ENCODE measurements around the gene LDB1. TPM values are rescaled to one million over a fixed set of nuclear protein-coding genes. Genes with fewer than 3 reads are reported as not detected.

Gene LDB1
- total and polyA plus RNA-seq, 12 donors: 21.9 to 63.8 (median 53.3) TPM

DNA sequence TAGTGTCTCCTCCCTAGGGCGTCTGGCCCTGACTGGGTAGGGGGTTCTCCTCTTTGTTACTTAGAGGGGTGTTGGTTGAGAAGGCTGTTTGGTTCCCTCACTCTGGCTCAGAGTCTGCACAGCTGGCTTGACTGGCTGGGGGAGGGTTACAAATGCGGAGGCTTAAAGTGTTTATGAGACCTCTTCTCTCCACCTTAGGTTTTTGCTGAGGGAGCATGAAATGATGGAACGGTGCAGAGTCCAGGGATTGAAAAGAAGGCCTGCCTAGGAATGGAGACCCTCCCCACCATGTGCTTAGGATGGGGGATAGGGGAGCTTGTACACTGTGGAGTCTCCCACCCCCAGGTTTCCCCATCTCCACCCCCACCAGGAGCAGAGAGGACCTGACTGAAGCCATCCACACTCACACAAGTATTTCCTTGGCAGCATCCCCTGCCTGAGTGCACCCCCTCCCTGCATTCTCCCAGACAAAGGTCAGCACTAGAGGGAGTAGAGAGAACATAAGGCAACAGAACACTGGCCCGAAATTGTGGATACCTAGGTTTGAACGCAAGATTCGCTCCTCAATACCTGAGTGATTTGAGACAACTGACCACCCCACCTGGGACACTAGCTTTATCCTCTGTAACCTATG is 1.7 kb upstream of the LDB1 start:
- no peaks in the 10 kb centered on the region for H3K27me3 ChIP-seq
- H3K36me3 ChIP-seq: no peaks in the 10 kb centered on the region
- peak in 1 of 2 donors; percentile 53 for DNase-seq
- H3K9me3 ChIP-seq: no peaks in the 10 kb centered on the region
- peaks cover 11 to 44% (median 42%) of the 10 kb centered on the region in 9 donors for H3K4me1 ChIP-seq
- intact Hi-C loops (cut with DNase I): no loop called here
- ATAC-seq: peak in 5 of 8 donors; percentile 6 to 22 (median 15)
- 22 to 40% methylated on average over 6 of the region's 6 CpGs for WGBS, 2 donors
- peak overlapping the region in 9 of 10 donors; percentile 62 to 99 (median 89) for H3K4me3 ChIP-seq
- TF ChIP-seq, protein P1, sequence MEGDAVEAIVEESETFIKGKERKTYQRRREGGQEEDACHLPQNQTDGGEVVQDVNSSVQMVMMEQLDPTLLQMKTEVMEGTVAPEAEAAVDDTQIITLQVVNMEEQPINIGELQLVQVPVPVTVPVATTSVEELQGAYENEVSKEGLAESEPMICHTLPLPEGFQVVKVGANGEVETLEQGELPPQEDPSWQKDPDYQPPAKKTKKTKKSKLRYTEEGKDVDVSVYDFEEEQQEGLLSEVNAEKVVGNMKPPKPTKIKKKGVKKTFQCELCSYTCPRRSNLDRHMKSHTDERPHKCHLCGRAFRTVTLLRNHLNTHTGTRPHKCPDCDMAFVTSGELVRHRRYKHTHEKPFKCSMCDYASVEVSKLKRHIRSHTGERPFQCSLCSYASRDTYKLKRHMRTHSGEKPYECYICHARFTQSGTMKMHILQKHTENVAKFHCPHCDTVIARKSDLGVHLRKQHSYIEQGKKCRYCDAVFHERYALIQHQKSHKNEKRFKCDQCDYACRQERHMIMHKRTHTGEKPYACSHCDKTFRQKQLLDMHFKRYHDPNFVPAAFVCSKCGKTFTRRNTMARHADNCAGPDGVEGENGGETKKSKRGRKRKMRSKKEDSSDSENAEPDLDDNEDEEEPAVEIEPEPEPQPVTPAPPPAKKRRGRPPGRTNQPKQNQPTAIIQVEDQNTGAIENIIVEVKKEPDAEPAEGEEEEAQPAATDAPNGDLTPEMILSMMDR (IDR thresholded peaks at IDR 0.05): peak in 5 of 9 donors; percentile 10 to 47 (median 35)
- peak overlapping the region; percentile 94 to 100 (median 97) for H3K27ac ChIP-seq

DNA sequence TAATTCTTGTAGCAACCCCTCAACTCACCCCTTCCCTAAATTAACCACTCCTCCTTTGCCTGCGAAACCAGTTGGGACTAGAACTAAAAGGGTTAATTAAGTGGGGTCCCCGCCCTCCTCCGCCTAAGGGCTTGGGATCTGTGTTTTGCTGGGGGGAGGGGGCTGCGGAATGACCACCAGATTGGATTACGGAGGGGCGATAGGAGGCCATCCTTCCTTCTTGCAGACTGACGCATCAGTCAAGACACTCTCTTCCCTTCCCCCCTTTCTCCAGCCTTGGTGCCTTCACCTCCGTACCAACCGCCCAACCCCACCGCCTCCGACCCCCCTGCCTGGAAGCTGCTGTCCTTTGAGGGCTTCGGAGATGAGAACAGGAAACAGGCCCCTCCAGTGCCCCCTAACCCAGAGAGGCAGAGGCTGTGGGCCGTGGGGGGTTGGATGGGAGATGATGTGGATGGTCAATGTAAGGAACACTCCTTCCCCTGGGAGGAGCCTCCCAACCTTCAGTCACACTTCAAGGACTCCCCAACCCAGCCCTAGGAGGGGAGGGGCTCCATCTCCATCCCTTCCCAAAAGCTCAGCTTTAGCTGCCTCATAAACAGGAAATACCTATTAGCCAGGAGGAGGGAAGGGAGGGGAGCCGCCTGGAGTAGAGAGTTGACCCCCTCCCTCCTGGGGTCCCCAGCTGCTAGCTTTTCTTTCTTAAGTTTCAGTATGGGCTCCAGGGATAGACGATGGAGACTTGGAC is 997 bp upstream of the LDB1 start:
- ATAC-seq: peak; percentile 5 to 43 (median 30)

DNA sequence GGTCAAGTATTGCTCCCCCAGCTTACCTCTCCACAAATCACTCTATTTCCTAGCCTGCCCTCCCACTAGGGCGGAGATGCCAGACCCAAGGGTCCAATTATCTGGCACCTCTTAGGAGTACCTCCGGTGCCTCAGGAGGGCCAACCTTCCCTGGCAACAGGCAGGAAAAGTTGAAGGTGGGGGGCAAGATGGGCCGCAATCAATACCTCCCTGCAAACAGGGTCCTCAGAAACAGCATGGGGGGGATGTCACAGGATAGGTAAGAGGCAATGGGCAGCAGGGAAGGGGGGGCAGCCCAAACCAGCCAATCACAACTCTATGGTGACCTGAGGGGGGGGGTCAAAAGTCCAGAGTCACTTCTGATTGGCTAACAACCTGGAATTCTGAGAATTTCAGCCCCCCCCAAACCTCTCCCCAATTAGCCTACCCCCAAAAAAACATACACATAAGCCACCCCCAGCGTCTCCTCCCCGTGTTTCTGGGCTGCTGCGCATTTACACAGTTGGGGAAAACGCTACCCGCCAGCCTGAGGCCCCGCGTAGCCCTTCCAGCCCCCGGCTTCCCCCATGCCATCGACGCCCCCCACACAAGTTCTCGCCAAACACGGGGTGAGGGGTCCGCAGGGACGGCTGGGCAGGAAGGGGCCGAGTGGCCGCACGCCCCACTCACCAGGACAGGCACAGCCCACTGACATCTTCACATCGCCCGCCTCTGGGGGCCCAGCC is 589 bp downstream of the LDB1 start:
- WGBS, 2 donors: 1% methylated on average over 21 to 22 of the region's 22 CpGs
- Histone ChIP-seq H3K9me3 (no peaks in the 10 kb centered on the region), H3K27ac (peak overlapping the region; percentile 94 to 100 (median 97)), H3K4me1 (peaks cover 11 to 63% (median 62%) of the 10 kb centered on the region in 9 donors), H3K36me3 (no peaks in the 10 kb centered on the region), H3K27me3 (no peaks in the 10 kb centered on the region), H3K4me3 (peak overlapping the region; percentile 62 to 99 (median 90))
- ATAC-seq: peak in 7 of 8 donors; percentile 7 to 37 (median 34)
- DNase-seq: peak; percentile 56 to 88
- intact Hi-C loops (cut with DNase I): loop anchor here in 2 of 10 donors (1.0 to 5.0 kb wide), 3 partner anchors 13 to 62 kb away; partner anchors contain the start of genes ARMH3 (in 1 of the 2) and HPS6 (in 1 of the 2)
- TF ChIP-seq, protein P1 (IDR thresholded peaks at IDR 0.05): no peak

More for the DNA sequence above, 997 bp upstream of the LDB1 start:
- peak; percentile 47 to 81 for DNase-seq
- peaks cover 11 to 51% (median 49%) of the 10 kb centered on the region in 9 donors for H3K4me1 ChIP-seq
- H3K4me3 ChIP-seq: peak overlapping the region; percentile 62 to 99 (median 90)
- no peaks in the 10 kb centered on the region for H3K36me3 ChIP-seq
- TF ChIP-seq, protein P1 (IDR thresholded peaks at IDR 0.05): no peak
- intact Hi-C loops (cut with DNase I): loop anchor here in 1 of 10 donors (1.0 kb wide), 1 partner anchor 11 kb away; no protein-coding TSS in a partner anchor
- H3K9me3 ChIP-seq: no peaks in the 10 kb centered on the region
- H3K27ac ChIP-seq: peak overlapping the region; percentile 94 to 100 (median 97)
- no peaks in the 10 kb centered on the region for H3K27me3 ChIP-seq
- 2 to 4% methylated on average over 15 of the region's 15 CpGs for WGBS, 2 donors

DNA sequence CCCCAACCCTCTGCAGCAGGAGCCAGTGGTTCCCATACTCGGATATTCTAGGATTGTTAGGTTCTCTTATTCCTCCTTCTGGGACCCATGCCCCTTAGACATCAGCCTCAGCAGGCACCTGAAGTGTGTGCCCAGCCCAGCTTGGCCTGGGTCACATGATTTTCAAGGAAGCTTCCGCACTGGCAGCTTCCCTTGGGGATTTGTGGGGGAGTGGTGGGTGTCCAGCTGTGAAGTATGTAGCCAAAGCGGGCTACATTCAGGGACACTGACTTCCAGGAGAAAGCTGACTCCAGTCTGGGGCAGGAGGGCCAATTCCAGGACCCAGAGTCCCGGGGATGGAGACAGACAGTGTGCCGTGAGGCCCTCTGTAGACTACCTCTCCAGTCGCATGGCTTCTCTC is 1.3 kb downstream of the LDB1 start:
- DNase-seq (peak; percentile 23 to 32), ATAC-seq (no peak)
- intact Hi-C loops (cut with DNase I): loop anchor here in 2 of 10 donors (5.0 kb wide), 2 partner anchors 52 to 62 kb away; partner anchors contain the start of genes ARMH3 (in 1 of the 2) and HPS6 (in 1 of the 2)
- Histone ChIP-seq H3K27ac (peak overlapping the region; percentile 5 to 100 (median 97)), H3K4me3 (peak overlapping the region; percentile 62 to 99 (median 90)), H3K36me3 (no peaks in the 10 kb centered on the region), H3K4me1 (peaks cover 14 to 70% (median 67%) of the 10 kb centered on the region in 9 donors), H3K9me3 (no peaks in the 10 kb centered on the region), H3K27me3 (no peaks in the 10 kb centered on the region)
- TF ChIP-seq, protein P1 (IDR thresholded peaks at IDR 0.05): no peak
- WGBS, 2 donors: 2 to 3% methylated on average over 6 of the region's 6 CpGs
